Glutamatergic neuron (in vitro differentiated cells): Measurements from ENCODE around the gene SLIT3. TPM values are rescaled to one million over a fixed set of nuclear protein-coding genes. Genes with fewer than 3 reads are reported as not detected.
"Not testable (repeated sequence)": the region's sequence is repeated elsewhere in the genome, so short reads cannot be mapped to it uniquely, and the experiment has no call there.

Source experiments
- DNase-seq: peaks from one replicate; pipeline ENCODE4 v3.0.0; 2022
- H3K27ac Mint-ChIP-seq: one replicate; pipeline ENCODE4 v1.8.0; 2020; ENCODE audit warnings: mild to moderate bottlenecking, mixed read lengths, inconsistent platforms; ENCODE audit not compliant: unreplicated experiment
- H3K27me3 Mint-ChIP-seq: one replicate; pipeline ENCODE4 v1.8.0; 2020; ENCODE audit warnings: mild to moderate bottlenecking, moderate library complexity, mixed read lengths, inconsistent platforms; ENCODE audit not compliant: unreplicated experiment
- H3K36me3 Mint-ChIP-seq: one replicate; pipeline ENCODE4 v1.8.0; 2020; ENCODE audit warnings: mild to moderate bottlenecking, mixed read lengths, inconsistent platforms; ENCODE audit not compliant: unreplicated experiment
- H3K4me1 Mint-ChIP-seq: one replicate; pipeline ENCODE4 v1.8.0; 2020; ENCODE audit warnings: mild to moderate bottlenecking, low read depth, mixed read lengths, inconsistent platforms; ENCODE audit not compliant: unreplicated experiment
- H3K4me3 Mint-ChIP-seq: one replicate; pipeline ENCODE4 v1.8.0; 2020; ENCODE audit warnings: mild to moderate bottlenecking, mixed read lengths, inconsistent platforms; ENCODE audit not compliant: unreplicated experiment
- H3K9me3 Mint-ChIP-seq: one replicate; pipeline ENCODE4 v1.8.0; 2020; ENCODE audit warnings: mild to moderate bottlenecking, moderate library complexity, mixed read lengths, inconsistent platforms; ENCODE audit not compliant: unreplicated experiment
- total RNA-seq: library from RNA; stranded (reverse); fragmentation: NEBNext Ultra II Directional; extraction: Animal tissue kit (Norgen Biotek cat#: 25700); gene quantifications from one replicate; pipeline ENCODE4 v1.2.1, GENCODE V29; 2021; ENCODE audit not compliant: unreplicated experiment
- TF ChIP-seq, protein P1 (sequence below): fragments of 200-600 bp; sonication (generic); IDR thresholded peaks from one replicate; pipeline ENCODE4 v1.5.0; 2021; ENCODE audit not compliant: partially characterized antibody, unreplicated experiment

SLIT3 gene
- total RNA-seq, 1 donor from 2014 or later, result 11.5 TPM

DNA sequence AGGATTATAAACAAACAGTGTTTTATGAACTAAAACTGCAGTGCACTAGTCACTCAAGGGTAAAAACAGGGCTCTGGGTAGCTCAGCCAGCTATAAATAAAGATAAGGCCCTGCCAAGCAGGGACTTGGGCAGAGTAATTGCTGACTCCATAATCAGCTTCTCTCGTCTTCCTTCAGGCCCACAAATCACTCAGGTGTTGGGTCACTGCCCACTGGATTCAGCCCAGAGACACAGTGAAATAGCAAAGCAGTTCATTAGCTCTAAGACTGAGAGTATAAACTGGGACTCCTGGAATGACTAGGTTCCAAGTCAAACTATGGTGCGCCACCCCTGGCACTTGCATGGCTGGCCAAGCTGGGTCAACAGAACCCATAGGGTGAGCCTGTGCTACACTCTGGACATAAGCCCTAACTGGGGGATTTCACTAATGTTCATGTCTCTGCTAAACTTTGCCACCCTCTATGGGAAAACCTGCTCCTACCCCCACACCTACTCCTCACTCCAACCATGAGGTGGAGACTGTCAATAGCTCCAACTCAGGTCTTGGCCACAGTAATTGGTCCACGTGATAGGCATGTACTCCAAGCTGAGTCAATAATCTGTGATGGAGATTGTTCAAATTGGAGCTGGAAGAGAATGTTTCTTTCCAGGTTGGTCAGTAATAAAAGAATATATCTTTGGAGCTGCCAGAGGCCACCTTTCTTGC is 158.5 kb downstream of the SLIT3 start:
- Mint-ChIP-seq H3K27me3 (peaks cover 2% of the 10 kb centered on the region), H3K36me3 (no peaks in the 10 kb centered on the region), H3K4me3 (no peak overlapping the region), H3K4me1 (peaks cover under 1% of the 10 kb centered on the region), H3K27ac (no peak overlapping the region), H3K9me3 (peaks cover 3% of the 10 kb centered on the region)
- no peak for DNase-seq
- TF ChIP-seq, protein P1, sequence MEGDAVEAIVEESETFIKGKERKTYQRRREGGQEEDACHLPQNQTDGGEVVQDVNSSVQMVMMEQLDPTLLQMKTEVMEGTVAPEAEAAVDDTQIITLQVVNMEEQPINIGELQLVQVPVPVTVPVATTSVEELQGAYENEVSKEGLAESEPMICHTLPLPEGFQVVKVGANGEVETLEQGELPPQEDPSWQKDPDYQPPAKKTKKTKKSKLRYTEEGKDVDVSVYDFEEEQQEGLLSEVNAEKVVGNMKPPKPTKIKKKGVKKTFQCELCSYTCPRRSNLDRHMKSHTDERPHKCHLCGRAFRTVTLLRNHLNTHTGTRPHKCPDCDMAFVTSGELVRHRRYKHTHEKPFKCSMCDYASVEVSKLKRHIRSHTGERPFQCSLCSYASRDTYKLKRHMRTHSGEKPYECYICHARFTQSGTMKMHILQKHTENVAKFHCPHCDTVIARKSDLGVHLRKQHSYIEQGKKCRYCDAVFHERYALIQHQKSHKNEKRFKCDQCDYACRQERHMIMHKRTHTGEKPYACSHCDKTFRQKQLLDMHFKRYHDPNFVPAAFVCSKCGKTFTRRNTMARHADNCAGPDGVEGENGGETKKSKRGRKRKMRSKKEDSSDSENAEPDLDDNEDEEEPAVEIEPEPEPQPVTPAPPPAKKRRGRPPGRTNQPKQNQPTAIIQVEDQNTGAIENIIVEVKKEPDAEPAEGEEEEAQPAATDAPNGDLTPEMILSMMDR, result no peak

DNA sequence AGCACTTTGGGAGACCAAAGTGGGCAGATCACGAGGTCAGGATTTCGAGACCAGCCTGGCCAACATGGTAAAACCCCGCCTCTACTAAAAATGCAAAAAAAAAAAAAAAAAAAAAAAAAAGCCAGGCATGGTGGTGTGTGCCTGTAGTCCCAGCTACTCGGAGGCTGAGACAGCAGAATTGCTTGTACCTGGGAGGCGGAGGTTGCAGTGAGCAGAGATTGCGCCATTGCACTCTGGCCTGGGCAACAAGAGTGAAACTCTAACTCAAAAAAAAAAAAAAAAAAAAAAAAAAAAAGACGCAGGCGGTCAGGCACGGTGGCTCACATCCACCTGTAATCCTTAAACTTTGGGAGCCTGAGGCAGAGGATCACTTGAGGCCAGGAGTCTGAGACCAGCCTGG is 160.7 kb downstream of the SLIT3 start:
- not testable (repeated sequence) for H3K27me3 Mint-ChIP-seq, DNase-seq, H3K36me3 Mint-ChIP-seq, H3K4me1 Mint-ChIP-seq, H3K9me3 Mint-ChIP-seq, H3K4me3 Mint-ChIP-seq, H3K27ac Mint-ChIP-seq

DNA sequence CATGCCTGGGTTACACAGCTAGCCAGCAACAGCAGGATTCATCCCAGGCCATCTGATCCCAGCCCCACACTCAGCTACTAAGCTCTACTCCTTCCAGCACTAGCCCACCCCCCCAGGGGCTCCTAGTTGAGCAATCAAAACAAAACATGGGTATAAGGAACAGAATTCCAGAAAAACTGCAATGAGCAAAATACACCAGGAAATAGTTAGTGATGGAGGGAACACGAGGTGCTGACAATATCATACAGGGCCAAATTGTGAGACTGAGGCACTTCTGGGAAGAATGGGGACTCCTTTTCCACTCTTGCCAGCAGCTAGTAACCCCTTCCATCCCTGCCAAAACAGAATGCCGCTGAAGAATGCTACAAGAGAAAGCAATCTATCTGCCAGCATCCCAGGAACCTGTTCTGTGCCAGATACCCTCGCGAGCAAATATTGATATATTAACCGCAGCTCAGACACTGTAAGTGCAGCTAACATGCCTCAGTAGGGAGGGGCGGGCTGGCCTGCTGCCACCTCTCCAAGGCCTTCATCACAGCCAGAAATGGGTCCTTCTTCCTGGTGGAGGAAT is 161.4 kb downstream of the SLIT3 start:
- TF ChIP-seq, protein P1, result no peak
- no peaks in the 10 kb centered on the region for H3K36me3 Mint-ChIP-seq
- no peak overlapping the region for H3K4me3 Mint-ChIP-seq
- no peak for DNase-seq
- peaks cover 5% of the 10 kb centered on the region for H3K4me1 Mint-ChIP-seq
- no peak overlapping the region for H3K27ac Mint-ChIP-seq
- peaks cover 5% of the 10 kb centered on the region for H3K9me3 Mint-ChIP-seq
- H3K27me3 Mint-ChIP-seq, result peaks cover 3% of the 10 kb centered on the region

DNA sequence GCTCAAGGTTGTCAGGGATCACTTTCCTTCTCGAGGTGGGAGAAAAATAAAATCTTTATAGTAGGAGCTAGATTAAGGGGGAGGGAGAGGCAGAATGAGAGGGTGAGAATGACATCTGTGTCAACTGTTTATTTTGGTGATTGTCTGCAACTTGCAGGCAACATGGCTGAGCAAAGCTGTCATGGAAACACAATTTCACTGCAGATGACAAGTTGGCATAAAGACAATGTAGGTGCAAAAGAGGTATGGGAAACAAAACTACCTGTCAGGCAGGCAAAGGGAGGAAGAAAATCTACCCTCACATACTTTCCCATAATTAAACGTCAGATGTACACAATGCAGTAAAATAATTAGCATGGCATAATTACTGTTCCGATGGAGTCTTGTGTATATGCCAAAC is 167.4 kb downstream of the SLIT3 start:
- TF ChIP-seq, protein P1, result no peak
- H3K27me3 Mint-ChIP-seq, result peaks cover 1% of the 10 kb centered on the region
- peaks cover 2% of the 10 kb centered on the region for H3K9me3 Mint-ChIP-seq
- no peak for DNase-seq
- H3K27ac Mint-ChIP-seq, result no peak overlapping the region
- H3K4me3 Mint-ChIP-seq, result no peak overlapping the region
- no peaks in the 10 kb centered on the region for H3K36me3 Mint-ChIP-seq
- peaks cover 8% of the 10 kb centered on the region for H3K4me1 Mint-ChIP-seq

DNA sequence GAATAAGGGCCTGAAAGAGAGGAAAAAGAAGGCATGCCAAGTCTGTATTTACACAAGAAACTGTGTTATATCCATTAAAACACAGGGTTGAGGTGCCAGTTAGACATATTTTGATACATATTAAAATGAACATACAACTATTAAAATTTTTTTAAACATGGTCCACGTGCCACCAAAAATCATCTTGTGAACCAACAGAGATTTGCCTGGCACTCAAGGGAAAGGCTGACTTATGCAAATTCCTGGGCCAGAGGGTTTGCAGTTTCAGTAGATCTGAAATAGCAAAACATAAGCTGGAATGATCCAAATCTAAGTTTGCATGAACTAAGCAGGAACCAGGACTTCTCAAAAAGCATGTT is 168.7 kb downstream of the SLIT3 start:
- no peak for DNase-seq
- TF ChIP-seq, protein P1, result no peak
- Mint-ChIP-seq H3K4me3 (no peak overlapping the region), H3K36me3 (no peaks in the 10 kb centered on the region), H3K27ac (no peak overlapping the region), H3K9me3 (peaks cover 2% of the 10 kb centered on the region), H3K27me3 (peaks cover 1% of the 10 kb centered on the region), H3K4me1 (peaks cover 9% of the 10 kb centered on the region)
